ENCODE data around the gene SYT17.

SYT17 gene

GRCh38 chr16:19132898-19133297, 35.1 kb upstream of the SYT17 start:
- Histone ChIP-seq H2AFZ (ENCODE audit: low read depth, low read length) (no peak overlapping the region), H3K9ac (ENCODE audit: low read length) (no peak overlapping the region), H3K9me3 (ENCODE audit: insufficient read depth, low read length) (no peaks in the 10 kb centered on the region), H3K27me3 (ENCODE audit: low read depth, low read length) (no peaks in the 10 kb centered on the region), H3K4me1 (ENCODE audit: low read length) (peaks cover 37% of the 10 kb centered on the region), H3K36me3 (replicated peaks; ENCODE audit: low read depth, low read length) (no peaks in the 10 kb centered on the region), H3K79me2 (ENCODE audit: low read length) (no peaks in the 10 kb centered on the region), H4K20me1 (ENCODE audit: insufficient read depth, low read length) (no peaks in the 10 kb centered on the region), H3K4me3 (ENCODE audit: low read length) (no peak overlapping the region), H3K4me2 (ENCODE audit: low read length) (no peak overlapping the region), H3K27ac (ENCODE audit: low read length) (no peak overlapping the region)
- no peak for TF ChIP-seq CTCF (IDR thresholded peaks at IDR 0.05; ENCODE audit: low read depth, low read length)
- no peak for TF ChIP-seq EZH2phosphoT487 (IDR thresholded peaks at IDR 0.05; ENCODE audit: low read depth)

GRCh38 chr16:19133600-19133999, 34.4 kb upstream of the SYT17 start:
- Histone ChIP-seq H3K27ac (ENCODE audit: low read length) (no peak overlapping the region), H3K36me3 (replicated peaks; ENCODE audit: low read depth, low read length) (no peaks in the 10 kb centered on the region), H3K4me3 (ENCODE audit: low read length) (no peak overlapping the region), H3K9me3 (ENCODE audit: insufficient read depth, low read length) (no peaks in the 10 kb centered on the region), H3K79me2 (ENCODE audit: low read length) (no peaks in the 10 kb centered on the region), H3K27me3 (ENCODE audit: low read depth, low read length) (no peaks in the 10 kb centered on the region), H3K9ac (ENCODE audit: low read length) (no peak overlapping the region), H3K4me2 (ENCODE audit: low read length) (no peak overlapping the region), H4K20me1 (ENCODE audit: insufficient read depth, low read length) (no peaks in the 10 kb centered on the region), H3K4me1 (ENCODE audit: low read length) (peaks cover 30% of the 10 kb centered on the region), H2AFZ (ENCODE audit: low read depth, low read length) (no peak overlapping the region)
- TF ChIP-seq EZH2phosphoT487 (IDR thresholded peaks at IDR 0.05; ENCODE audit: low read depth) (no peak), CTCF (IDR thresholded peaks at IDR 0.05; ENCODE audit: low read depth, low read length) (no peak)

GRCh38 chr16:19135201-19135842, 32.7 kb upstream of the SYT17 start:
- Histone ChIP-seq H3K4me1 (ENCODE audit: low read length) (peaks cover 25% of the 10 kb centered on the region), H3K9ac (ENCODE audit: low read length) (no peak overlapping the region), H3K36me3 (replicated peaks; ENCODE audit: low read depth, low read length) (no peaks in the 10 kb centered on the region), H4K20me1 (ENCODE audit: insufficient read depth, low read length) (no peaks in the 10 kb centered on the region), H3K9me3 (ENCODE audit: insufficient read depth, low read length) (no peaks in the 10 kb centered on the region), H2AFZ (ENCODE audit: low read depth, low read length) (no peak overlapping the region), H3K4me3 (ENCODE audit: low read length) (no peak overlapping the region), H3K27ac (ENCODE audit: low read length) (no peak overlapping the region), H3K79me2 (ENCODE audit: low read length) (no peaks in the 10 kb centered on the region), H3K27me3 (ENCODE audit: low read depth, low read length) (no peaks in the 10 kb centered on the region), H3K4me2 (ENCODE audit: low read length) (no peak overlapping the region)
- no peak for TF ChIP-seq EZH2phosphoT487 (IDR thresholded peaks at IDR 0.05; ENCODE audit: low read depth)
- no peak for TF ChIP-seq CTCF (IDR thresholded peaks at IDR 0.05; ENCODE audit: low read depth, low read length)

GRCh38 chr16:19135896-19136438, 32.1 kb upstream of the SYT17 start:
- no peaks in the 10 kb centered on the region for H3K36me3 ChIP-seq (replicated peaks; ENCODE audit: low read depth, low read length)
- no peak overlapping the region for H2AFZ ChIP-seq (ENCODE audit: low read depth, low read length)
- no peaks in the 10 kb centered on the region for H4K20me1 ChIP-seq (ENCODE audit: insufficient read depth, low read length)
- TF ChIP-seq CTCF (IDR thresholded peaks at IDR 0.05; ENCODE audit: low read depth, low read length) (no peak), EZH2phosphoT487 (IDR thresholded peaks at IDR 0.05; ENCODE audit: low read depth) (no peak)
- H3K9me3 ChIP-seq (ENCODE audit: insufficient read depth, low read length), result no peaks in the 10 kb centered on the region
- no peaks in the 10 kb centered on the region for H3K79me2 ChIP-seq (ENCODE audit: low read length)
- no peaks in the 10 kb centered on the region for H3K27me3 ChIP-seq (ENCODE audit: low read depth, low read length)
- no peak overlapping the region for H3K27ac ChIP-seq (ENCODE audit: low read length)
- H3K9ac ChIP-seq (ENCODE audit: low read length), result no peak overlapping the region
- no peak overlapping the region for H3K4me3 ChIP-seq (ENCODE audit: low read length)
- H3K4me1 ChIP-seq (ENCODE audit: low read length), result peaks cover 18% of the 10 kb centered on the region
- no peak overlapping the region for H3K4me2 ChIP-seq (ENCODE audit: low read length)

All from OCI-LY3 (cell line).